Testis (tissue), 2 donors: ENCODE results near the gene ZNF532.

Source experiments
- CTCF ChIP-seq, 3 experiments: fragments of 450-650 bp in 2 of 3; fragments of 200-600 bp in 1 of 3; sonication (generic) in 1 of 3; IDR thresholded peaks; one replicate each; pipeline ENCODE4 v1.5.1; 2016 to 2019; ENCODE audit warnings: antibody characterized with exemption in 3 of 3, mild to moderate bottlenecking in 2 of 3, moderate library complexity in 1 of 3
- POLR2A ChIP-seq: fragments of 450-650 bp; IDR thresholded peaks from one replicate; pipeline ENCODE4 v1.6.1; 2017; ENCODE audit warnings: antibody characterized with exemption, mild to moderate bottlenecking, moderate library complexity

GRCh38 chr18:59011786-59012185, 147.1 kb downstream of the ZNF532 start:
- no peak for TF ChIP-seq CTCF (IDR thresholded peaks at IDR 0.05)
- no peak for TF ChIP-seq POLR2A
